ENCODE data around the gene IQGAP1. TPM values are rescaled to one million over a fixed set of nuclear protein-coding genes. Genes with fewer than 3 reads are reported as not detected.

Gene IQGAP1
- total and polyA plus RNA-seq, 2 donors, result 131 to 144 TPM

DNA sequence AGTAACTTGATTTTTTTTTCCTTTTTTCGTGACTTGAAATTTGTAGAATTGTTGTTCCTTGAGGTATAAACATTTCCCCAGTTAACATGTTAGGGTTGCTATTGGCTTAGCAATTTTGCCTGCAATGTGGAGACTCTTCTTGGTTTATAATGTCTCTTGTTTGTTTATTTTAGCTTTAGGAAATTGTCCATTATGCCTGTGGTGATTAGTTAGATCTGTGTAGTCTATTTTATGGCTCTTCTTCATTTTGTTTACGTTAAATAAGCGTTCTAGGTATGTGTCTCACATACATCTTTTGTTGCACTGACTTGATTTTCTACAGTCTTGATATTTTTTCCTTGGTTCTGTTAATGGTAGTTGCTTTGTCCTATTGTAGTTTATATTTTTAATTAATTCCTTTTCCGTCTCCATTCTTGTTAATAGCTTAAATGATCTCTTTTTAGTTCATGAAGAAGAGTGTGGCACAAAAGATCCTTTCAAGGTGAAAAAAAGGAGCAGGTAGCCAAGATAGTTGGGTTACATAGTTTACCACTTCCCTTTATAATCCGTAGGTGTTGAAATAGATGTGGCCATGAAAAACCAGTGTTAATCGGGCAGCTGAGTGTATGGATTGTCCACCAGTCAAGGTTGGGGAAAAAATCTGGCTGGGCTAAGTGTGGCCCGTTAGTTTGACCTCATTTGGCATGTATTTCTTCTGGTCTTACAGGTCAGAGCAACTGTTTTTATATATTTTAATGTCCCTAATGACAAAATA lies 12.1 kb downstream of the IQGAP1 start:
- Histone ChIP-seq H3K27ac (ENCODE audit: low read depth in 1 of 2, low read length in 1 of 2) (peak overlapping the region; percentile 72 to 93), H3K9me3 (ENCODE audit: control insufficient read depth in 2 of 2, insufficient read depth in 1 of 2, low read length in 1 of 2) (no peaks in the 10 kb centered on the region), H3K4me1 (ENCODE audit: control insufficient read depth in 2 of 2, insufficient read depth in 2 of 2, low read length in 2 of 2) (peaks cover 13 to 14% of the 10 kb centered on the region in 2 donors), H3K36me3 (ENCODE audit: control insufficient read depth in 2 of 2, insufficient read depth in 2 of 2, low read length in 1 of 2) (no peaks in the 10 kb centered on the region), H3K4me3 (ENCODE audit: low read length in 2 of 2) (no peak overlapping the region), H3K27me3 (ENCODE audit: control insufficient read depth in 2 of 2, insufficient read depth in 1 of 2, low read length in 1 of 2) (no peaks in the 10 kb centered on the region)
- 78% methylated on average over 7 of the region's 7 CpGs for whole genome bisulfite sequencing
- DNase-seq (ENCODE audit: low read depth in 6 of 9, low spot score in 9 of 9), result no peak

DNA sequence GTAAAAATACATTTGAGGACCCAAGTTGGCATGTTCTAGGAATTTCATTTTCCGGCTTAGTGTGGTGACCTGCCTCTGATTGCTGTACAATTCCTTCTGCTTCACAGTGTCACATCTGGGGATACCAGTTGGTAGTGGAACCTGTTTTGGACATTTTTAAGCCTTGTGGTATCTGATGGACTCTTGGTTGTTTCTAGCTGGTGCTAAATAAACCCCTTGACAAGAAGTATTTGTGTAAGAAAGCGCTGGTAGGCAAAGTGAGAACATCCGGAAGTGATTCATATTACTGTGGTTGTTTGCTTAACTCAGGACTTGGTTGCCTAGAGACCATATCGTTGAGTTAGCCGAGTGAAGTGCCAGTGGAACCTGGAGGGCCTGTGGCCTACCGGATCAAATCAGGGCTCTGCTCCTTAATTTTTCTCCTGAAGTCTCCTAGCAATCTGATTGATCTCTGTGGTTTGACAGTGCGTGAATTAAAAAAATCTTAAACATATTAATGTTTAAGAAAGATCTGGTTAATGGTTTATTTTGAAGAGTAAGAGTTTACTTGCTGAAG lies 12.8 kb downstream of the IQGAP1 start:
- peak overlapping the region in 1 of 2 donors; percentile 22 for H3K4me3 ChIP-seq (ENCODE audit: low read length in 2 of 2)
- peak; percentile 52 to 89 (median 71) for DNase-seq (ENCODE audit: low read depth in 6 of 9, low spot score in 9 of 9)
- 19% methylated on average over 7 of the region's 7 CpGs for WGBS
- H3K36me3 ChIP-seq (ENCODE audit: control insufficient read depth in 2 of 2, insufficient read depth in 2 of 2, low read length in 1 of 2), result no peaks in the 10 kb centered on the region
- H3K27ac ChIP-seq (ENCODE audit: low read depth in 1 of 2, low read length in 1 of 2), result peak overlapping the region; percentile 72 to 93
- H3K4me1 ChIP-seq (ENCODE audit: control insufficient read depth in 2 of 2, insufficient read depth in 2 of 2, low read length in 2 of 2), result peaks cover 13 to 14% of the 10 kb centered on the region in 2 donors
- no peaks in the 10 kb centered on the region for H3K27me3 ChIP-seq (ENCODE audit: control insufficient read depth in 2 of 2, insufficient read depth in 1 of 2, low read length in 1 of 2)
- no peaks in the 10 kb centered on the region for H3K9me3 ChIP-seq (ENCODE audit: control insufficient read depth in 2 of 2, insufficient read depth in 1 of 2, low read length in 1 of 2)

DNA sequence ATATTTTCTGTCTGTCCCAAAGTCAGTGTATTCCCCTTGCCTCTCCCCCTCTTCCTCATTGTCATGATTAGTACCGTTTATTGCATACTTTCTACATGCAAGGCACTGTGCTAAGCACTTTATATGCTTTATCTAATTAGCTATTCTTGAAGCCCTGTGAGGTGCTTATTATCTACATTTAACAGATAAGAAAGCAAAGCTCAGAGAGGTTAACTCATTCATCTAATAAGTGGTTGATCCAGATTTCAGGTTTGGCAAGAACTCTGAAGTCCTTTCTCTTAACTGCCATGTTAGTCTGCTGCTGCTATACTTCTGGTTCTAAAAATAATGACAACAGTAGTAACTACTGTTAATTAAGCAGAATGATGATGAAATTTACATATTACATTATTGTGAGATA lies 13.5 kb downstream of the IQGAP1 start:
- Histone ChIP-seq H3K27ac (ENCODE audit: low read depth in 1 of 2, low read length in 1 of 2) (peak overlapping the region; percentile 52 to 72), H3K9me3 (ENCODE audit: control insufficient read depth in 2 of 2, insufficient read depth in 1 of 2, low read length in 1 of 2) (no peaks in the 10 kb centered on the region)
- 77% methylated on average over 1 of the region's 1 CpG for WGBS

DNA sequence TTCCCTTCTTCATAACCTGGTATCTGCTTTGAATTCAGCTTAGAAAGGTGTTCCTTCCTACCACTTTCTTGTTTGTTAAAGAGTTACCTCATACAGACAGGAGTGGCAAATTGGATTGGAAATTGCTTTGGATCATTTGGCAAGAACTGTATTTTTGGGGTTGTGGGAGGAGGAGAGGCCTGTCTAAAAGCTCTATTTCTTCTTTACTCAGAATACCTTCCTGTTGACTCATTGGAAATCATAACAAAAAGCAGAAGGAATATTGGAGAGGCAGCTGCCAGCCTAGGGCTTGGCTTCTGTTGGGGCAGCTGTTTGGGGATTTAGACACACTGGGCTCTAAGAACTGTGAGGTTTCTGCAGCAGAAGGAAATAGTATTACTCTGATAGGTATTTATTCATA lies 14.2 kb downstream of the IQGAP1 start:
- peak overlapping the region; percentile 15 to 72 for H3K27ac ChIP-seq (ENCODE audit: low read depth in 1 of 2, low read length in 1 of 2)
- DNase-seq (ENCODE audit: low read depth in 6 of 9, low spot score in 9 of 9), result no peak
- H3K4me3 ChIP-seq (ENCODE audit: low read length in 2 of 2), result no peak overlapping the region
- H3K9me3 ChIP-seq (ENCODE audit: control insufficient read depth in 2 of 2, insufficient read depth in 1 of 2, low read length in 1 of 2), result no peaks in the 10 kb centered on the region
- H3K36me3 ChIP-seq (ENCODE audit: control insufficient read depth in 2 of 2, insufficient read depth in 2 of 2, low read length in 1 of 2), result no peaks in the 10 kb centered on the region
- no peaks in the 10 kb centered on the region for H3K27me3 ChIP-seq (ENCODE audit: control insufficient read depth in 2 of 2, insufficient read depth in 1 of 2, low read length in 1 of 2)
- peaks cover 13 to 14% of the 10 kb centered on the region in 2 donors for H3K4me1 ChIP-seq (ENCODE audit: control insufficient read depth in 2 of 2, insufficient read depth in 2 of 2, low read length in 2 of 2)

More for the DNA sequence above, 13.5 kb downstream of the IQGAP1 start:
- peaks cover 13 to 14% of the 10 kb centered on the region in 2 donors for H3K4me1 ChIP-seq (ENCODE audit: control insufficient read depth in 2 of 2, insufficient read depth in 2 of 2, low read length in 2 of 2)
- no peak for DNase-seq (ENCODE audit: low read depth in 6 of 9, low spot score in 9 of 9)
- no peaks in the 10 kb centered on the region for H3K27me3 ChIP-seq (ENCODE audit: control insufficient read depth in 2 of 2, insufficient read depth in 1 of 2, low read length in 1 of 2)
- H3K36me3 ChIP-seq (ENCODE audit: control insufficient read depth in 2 of 2, insufficient read depth in 2 of 2, low read length in 1 of 2), result no peaks in the 10 kb centered on the region
- H3K4me3 ChIP-seq (ENCODE audit: low read length in 2 of 2), result no peak overlapping the region

DNA sequence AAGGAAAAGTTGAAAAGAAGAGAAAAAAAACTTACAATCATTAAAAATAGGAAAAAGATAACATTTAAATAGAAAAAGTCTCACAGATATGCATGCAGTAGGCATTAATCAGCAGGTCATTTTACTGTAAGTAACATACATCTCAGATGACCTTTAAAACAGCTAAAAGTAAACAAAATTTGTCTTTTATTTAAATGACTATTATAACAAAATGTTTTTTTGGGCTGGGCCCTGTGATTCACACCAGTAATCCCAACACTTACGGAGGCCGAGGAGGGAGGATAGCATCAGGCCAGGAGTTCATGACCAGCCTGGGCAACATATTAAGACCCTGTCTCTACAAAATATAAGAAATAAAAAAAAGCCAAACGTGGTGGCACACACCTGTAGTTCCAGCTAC lies 14.7 kb downstream of the IQGAP1 start:
- Histone ChIP-seq H3K36me3 (ENCODE audit: control insufficient read depth in 2 of 2, insufficient read depth in 2 of 2, low read length in 1 of 2) (no peaks in the 10 kb centered on the region), H3K27ac (ENCODE audit: low read depth in 1 of 2, low read length in 1 of 2) (no peak overlapping the region), H3K4me1 (ENCODE audit: control insufficient read depth in 2 of 2, insufficient read depth in 2 of 2, low read length in 2 of 2) (peaks cover 14 to 15% of the 10 kb centered on the region in 2 donors), H3K4me3 (ENCODE audit: low read length in 2 of 2) (no peak overlapping the region), H3K9me3 (ENCODE audit: control insufficient read depth in 2 of 2, insufficient read depth in 1 of 2, low read length in 1 of 2) (no peaks in the 10 kb centered on the region), H3K27me3 (ENCODE audit: control insufficient read depth in 2 of 2, insufficient read depth in 1 of 2, low read length in 1 of 2) (no peaks in the 10 kb centered on the region)
- DNase-seq (ENCODE audit: low read depth in 6 of 9, low spot score in 9 of 9), result no peak
- 98% methylated on average over 3 of the region's 3 CpGs for WGBS

DNA sequence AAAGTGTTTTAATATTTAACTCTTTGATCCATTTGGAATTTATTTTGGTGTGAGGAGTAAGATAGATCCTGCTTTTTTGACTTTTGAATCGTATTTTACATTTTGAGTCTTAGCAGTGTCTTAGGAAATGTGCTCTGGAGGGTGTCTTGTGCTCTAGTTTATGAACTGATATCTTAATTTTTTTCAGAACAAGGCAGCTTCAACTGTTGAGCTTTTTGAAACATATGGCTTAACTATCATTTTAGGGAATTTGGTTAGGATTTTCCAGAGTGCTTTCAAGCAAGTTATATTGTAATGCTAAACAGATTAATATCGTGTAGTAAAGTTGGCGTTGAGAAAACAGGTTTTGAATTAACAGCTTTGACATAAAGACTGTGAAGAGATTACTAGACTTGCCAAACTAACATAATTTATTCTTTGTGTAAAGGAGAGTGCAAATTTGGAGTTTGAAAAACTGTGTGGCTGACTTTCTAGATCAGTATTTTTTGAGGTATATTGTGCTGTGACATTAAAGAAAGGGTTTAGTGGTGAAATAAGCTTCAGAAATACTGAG lies 17.1 kb downstream of the IQGAP1 start:
- peaks cover 14 to 16% of the 10 kb centered on the region in 2 donors for H3K4me1 ChIP-seq (ENCODE audit: control insufficient read depth in 2 of 2, insufficient read depth in 2 of 2, low read length in 2 of 2)
- H3K27me3 ChIP-seq (ENCODE audit: control insufficient read depth in 2 of 2, insufficient read depth in 1 of 2, low read length in 1 of 2), result no peaks in the 10 kb centered on the region
- WGBS, result 80% methylated on average over 3 of the region's 3 CpGs
- H3K9me3 ChIP-seq (ENCODE audit: control insufficient read depth in 2 of 2, insufficient read depth in 1 of 2, low read length in 1 of 2), result no peaks in the 10 kb centered on the region
- no peak overlapping the region for H3K27ac ChIP-seq (ENCODE audit: low read depth in 1 of 2, low read length in 1 of 2)
- H3K36me3 ChIP-seq (ENCODE audit: control insufficient read depth in 2 of 2, insufficient read depth in 2 of 2, low read length in 1 of 2), result no peaks in the 10 kb centered on the region
- DNase-seq (ENCODE audit: low read depth in 6 of 9, low spot score in 9 of 9), result no peak
- H3K4me3 ChIP-seq (ENCODE audit: low read length in 2 of 2), result no peak overlapping the region

DNA sequence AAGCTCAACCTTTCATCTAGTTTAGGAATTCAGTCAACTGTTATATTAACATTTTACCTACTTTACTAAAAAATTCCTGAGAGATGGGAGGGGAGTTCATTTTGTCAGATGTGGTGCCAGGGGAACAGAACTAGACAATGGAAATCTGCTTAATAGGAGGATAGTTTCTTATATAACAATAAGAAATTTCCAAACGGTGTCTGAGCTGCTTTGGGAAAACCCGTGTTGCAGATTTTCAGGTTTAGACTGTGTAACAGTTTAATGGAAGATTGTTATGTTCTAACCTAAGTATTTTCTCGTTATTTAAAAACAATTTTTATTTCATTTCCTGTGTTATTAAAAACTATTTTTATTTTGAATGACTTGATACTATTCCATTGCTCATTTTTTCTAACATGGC lies 19.3 kb downstream of the IQGAP1 start:
- Histone ChIP-seq H3K27me3 (ENCODE audit: control insufficient read depth in 2 of 2, insufficient read depth in 1 of 2, low read length in 1 of 2) (no peaks in the 10 kb centered on the region), H3K4me1 (ENCODE audit: control insufficient read depth in 2 of 2, insufficient read depth in 2 of 2, low read length in 2 of 2) (peaks cover 3 to 5% of the 10 kb centered on the region in 2 donors), H3K4me3 (ENCODE audit: low read length in 2 of 2) (no peak overlapping the region), H3K9me3 (ENCODE audit: control insufficient read depth in 2 of 2, insufficient read depth in 1 of 2, low read length in 1 of 2) (no peaks in the 10 kb centered on the region), H3K36me3 (ENCODE audit: control insufficient read depth in 2 of 2, insufficient read depth in 2 of 2, low read length in 1 of 2) (no peaks in the 10 kb centered on the region), H3K27ac (ENCODE audit: low read depth in 1 of 2, low read length in 1 of 2) (no peak overlapping the region)
- no peak for DNase-seq (ENCODE audit: low read depth in 6 of 9, low spot score in 9 of 9)
- WGBS, result 80% methylated on average over 3 of the region's 3 CpGs

DNA sequence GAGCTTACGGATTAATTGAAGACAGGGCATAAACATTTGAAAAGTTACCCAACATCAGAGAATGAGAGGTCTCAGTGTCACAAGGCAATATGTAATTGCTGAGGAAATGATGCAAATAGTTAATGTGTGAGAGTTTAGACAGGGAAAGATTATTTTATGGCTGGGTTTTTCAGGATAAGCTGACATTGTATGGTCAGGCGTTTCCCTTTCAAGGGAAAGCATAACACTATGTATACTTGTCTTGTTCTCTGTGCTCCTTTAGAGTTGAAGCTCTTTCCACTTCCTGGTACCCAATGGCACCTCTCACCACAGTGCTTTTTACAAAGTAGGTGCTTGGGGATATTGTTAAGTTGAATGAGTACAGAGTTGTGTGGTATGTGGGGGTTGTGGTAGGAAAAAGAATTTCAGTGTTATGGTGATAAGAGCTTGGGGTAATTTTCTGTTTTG lies 19.9 kb downstream of the IQGAP1 start:
- H3K27me3 ChIP-seq (ENCODE audit: control insufficient read depth in 2 of 2, insufficient read depth in 1 of 2, low read length in 1 of 2), result no peaks in the 10 kb centered on the region
- DNase-seq (ENCODE audit: low read depth in 6 of 9, low spot score in 9 of 9), result peak in 2 of 9 donors; percentile 21 to 63
- H3K36me3 ChIP-seq (ENCODE audit: control insufficient read depth in 2 of 2, insufficient read depth in 2 of 2, low read length in 1 of 2), result no peaks in the 10 kb centered on the region
- no peak overlapping the region for H3K4me3 ChIP-seq (ENCODE audit: low read length in 2 of 2)
- no peaks in the 10 kb centered on the region for H3K9me3 ChIP-seq (ENCODE audit: control insufficient read depth in 2 of 2, insufficient read depth in 1 of 2, low read length in 1 of 2)
- peaks cover 7 to 10% of the 10 kb centered on the region in 2 donors for H3K4me1 ChIP-seq (ENCODE audit: control insufficient read depth in 2 of 2, insufficient read depth in 2 of 2, low read length in 2 of 2)
- H3K27ac ChIP-seq (ENCODE audit: low read depth in 1 of 2, low read length in 1 of 2), result peak overlapping the region; percentile 48 to 79
- 94% methylated on average over 2 of the region's 2 CpGs for WGBS

DNA sequence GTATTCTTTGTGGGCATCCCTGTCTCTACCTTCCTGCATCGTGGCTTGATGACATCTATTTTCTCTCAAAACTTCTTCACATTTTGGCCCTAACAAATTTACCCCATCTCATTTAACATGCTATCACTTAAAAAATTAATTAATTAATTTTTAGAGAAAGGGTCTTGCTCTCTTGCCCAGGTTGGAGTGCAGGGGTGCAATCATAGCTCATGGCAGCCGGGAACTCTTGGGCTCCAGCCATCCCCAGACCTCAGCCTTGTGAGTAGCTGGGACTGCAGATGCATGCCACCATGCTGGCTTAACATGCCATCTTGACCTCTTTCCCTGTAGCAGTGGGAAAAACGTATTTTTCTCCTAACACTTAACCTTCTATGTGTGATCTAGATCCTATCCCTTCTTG lies 20.6 kb downstream of the IQGAP1 start:
- Histone ChIP-seq H3K4me1 (ENCODE audit: control insufficient read depth in 2 of 2, insufficient read depth in 2 of 2, low read length in 2 of 2) (peaks cover 13 to 18% of the 10 kb centered on the region in 2 donors), H3K27me3 (ENCODE audit: control insufficient read depth in 2 of 2, insufficient read depth in 1 of 2, low read length in 1 of 2) (no peaks in the 10 kb centered on the region), H3K4me3 (ENCODE audit: low read length in 2 of 2) (no peak overlapping the region), H3K36me3 (ENCODE audit: control insufficient read depth in 2 of 2, insufficient read depth in 2 of 2, low read length in 1 of 2) (no peaks in the 10 kb centered on the region), H3K9me3 (ENCODE audit: control insufficient read depth in 2 of 2, insufficient read depth in 1 of 2, low read length in 1 of 2) (no peaks in the 10 kb centered on the region), H3K27ac (ENCODE audit: low read depth in 1 of 2, low read length in 1 of 2) (no peak overlapping the region)
- DNase-seq (ENCODE audit: low read depth in 6 of 9, low spot score in 9 of 9), result no peak
- 95% methylated on average over 3 of the region's 3 CpGs for WGBS

Data from thymus (tissue), 11 donors.